Fibroblast of skin of left quadriceps (primary cell): Measurements from ENCODE around the gene MFSD11.
"Not testable (repeated sequence)": the region's sequence is repeated elsewhere in the genome, so short reads cannot be mapped to it uniquely, and the experiment has no call there.

Source experiments
- DNase-seq, 2 experiments: peaks; one replicate each; pipeline ENCODE4 v3.0.0-alpha.2; 2013; ENCODE audit warnings: low read depth in 2 of 2

Gene MFSD11

DNA sequence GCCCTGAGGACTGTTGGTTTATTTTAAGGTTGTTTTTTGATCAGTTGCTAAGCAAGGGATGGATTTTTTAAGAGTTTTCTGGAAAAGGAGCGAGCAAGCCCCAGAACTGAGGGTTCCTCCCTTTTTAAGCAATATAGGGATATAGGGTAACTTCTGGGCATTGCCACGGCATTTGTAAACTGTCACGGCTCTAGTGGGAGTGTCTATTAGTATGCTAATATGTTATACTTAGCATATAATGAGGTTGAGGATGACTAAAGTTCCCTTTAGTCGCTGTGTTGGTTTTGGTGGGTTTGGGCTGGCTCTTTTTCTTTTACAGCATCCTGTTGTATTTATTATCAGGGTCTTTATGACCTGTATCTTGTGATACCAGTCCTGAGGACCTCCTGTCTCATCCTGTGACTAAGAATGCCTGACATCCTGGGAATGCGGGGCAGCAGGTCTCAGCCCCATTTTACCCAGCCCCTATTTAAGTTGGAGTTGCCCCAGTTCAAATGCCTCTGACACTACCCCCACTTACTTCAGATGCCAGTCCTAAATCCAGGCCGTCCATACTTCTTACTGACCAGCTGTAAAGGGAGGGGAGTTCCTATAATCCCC is 59.4 kb downstream of the MFSD11 start:
- DNase-seq, result no peak

DNA sequence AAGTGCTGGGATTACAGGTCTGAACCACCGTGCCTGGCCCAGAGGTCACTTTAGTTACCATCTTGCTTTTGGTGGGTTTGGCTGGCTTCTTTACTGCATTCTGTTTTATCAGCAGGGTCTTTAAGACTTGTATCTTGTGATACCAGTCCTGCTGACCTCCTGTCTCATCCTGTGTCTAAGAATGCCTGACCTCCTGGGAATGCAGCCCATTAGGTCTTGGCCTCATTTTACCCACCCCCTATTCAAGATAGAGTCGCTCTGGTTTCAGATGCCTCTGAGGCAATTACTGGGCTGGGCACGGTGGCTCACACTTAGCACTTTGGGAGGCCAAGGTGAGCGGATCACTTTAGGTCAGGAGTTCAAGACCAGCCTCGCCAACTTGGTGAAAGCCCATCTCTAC is 63.8 kb downstream of the MFSD11 start:
- DNase-seq, result no peak

DNA sequence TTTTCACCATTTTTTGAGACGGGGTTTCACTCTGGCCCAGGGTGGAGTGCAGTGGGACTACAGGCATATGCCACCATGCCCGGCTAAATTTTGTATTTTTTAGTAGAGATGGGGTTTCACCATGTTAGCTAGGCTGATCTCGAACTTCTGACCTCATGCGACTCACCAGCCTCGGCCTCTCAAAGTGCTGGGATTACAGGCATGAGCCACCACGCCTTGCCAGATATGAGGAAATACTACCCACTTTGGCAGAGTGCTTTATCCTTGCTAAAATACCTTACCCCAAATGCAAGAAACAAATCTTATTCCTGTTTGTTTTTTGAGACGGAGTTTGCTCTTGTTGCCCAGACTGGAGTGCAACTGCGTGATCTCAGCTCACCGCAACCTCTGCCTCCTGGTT is 67.4 kb downstream of the MFSD11 start:
- no peak for DNase-seq

DNA sequence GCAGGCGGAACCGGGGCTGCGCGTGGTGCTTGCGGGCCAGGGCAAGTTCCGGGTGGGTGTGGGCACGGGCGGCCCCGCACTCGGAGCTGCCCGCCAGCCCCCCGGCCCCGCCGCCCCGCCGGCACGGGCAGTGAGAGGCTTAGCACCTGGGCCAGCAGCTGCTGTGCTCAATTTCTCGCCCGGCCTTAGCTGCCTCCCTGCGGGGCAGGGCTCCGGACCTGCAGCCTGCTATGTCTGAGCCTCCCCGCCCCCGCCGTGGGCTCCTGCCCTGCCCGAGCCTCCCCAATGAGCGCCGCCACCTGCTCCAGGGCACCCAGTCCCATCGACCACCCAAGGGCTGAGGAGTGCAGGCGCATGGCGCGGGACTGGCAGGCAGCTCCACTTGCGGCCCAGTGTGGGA is 68.2 kb downstream of the MFSD11 start:
- not testable (repeated sequence) for DNase-seq

DNA sequence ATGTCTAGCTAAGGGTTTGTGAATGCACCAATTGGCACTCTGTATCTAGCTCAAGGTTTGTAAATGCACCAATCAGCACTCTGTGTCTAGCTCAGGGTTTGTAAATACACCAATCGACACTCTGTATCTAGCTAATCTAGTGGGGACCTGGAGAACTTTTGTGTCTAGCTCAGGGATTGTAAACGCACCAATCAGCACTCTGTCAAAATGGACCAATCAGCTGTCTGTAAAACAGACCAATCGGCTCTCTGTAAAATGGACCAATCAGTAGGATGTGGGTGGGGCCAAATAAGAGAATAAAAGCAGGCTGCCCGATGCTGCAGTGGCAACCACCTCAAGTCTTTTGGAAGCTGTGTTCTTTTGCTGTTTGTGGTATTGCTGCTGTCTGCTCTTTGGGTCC is 68.8 kb downstream of the MFSD11 start:
- DNase-seq, result not testable (repeated sequence)

DNA sequence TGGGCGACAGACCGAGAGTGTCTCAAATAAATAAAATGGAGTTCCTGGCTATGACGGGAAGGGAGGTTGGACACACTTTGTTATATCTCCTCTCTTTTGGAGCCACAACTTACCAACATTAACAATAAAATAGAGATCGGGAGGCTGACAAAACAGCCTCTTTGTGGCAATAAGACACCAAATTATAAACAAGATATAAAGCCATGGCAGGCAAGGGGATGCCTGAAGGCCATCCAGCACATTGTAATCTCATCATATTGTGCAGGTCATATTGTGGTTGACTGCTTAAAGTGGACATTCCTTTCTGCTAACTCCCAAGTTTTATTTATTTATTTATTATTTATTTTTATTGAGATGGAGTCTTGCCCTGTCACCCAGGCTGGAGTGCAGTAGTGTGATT is 70.4 kb downstream of the MFSD11 start:
- no peak for DNase-seq

DNA sequence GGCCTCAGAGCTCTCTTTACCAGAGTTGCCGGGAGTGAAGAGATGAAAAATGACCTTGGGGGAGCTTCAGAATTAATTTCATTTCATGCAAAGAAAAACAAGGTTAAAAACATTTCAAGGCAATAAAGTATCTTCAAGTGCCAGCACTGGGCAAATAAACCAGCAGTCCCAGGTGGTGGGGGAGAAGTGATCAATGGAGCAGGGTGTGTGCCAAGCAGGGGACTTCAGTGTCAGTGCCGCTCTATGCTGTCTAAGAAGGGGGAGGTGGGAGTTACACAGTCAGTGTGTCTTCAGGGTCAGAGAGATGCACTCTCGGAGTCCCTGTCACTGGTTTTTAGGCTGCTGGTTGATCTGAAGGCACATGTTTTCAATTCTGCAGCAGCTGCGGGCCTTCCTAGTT is 73.0 kb downstream of the MFSD11 start:
- no peak for DNase-seq

DNA sequence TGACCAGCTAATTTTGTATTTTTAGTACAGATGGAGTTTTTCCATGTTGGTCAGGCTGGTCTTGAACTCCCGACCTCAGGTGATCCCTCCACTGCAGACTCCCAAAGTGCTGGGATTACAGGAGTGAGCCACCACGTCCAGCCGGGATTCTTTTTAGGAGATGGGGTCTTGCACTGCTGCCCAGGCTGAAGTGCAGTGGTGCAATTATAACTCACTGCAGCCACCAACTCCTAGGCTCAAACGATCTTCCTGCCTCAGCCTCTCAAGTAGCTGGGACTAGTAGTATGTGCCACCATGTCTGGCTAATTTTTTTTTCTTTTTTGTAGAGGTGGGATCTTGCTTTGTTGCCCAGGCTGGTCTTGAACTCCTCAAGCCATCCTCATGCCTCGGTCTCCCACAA is 73.9 kb downstream of the MFSD11 start:
- DNase-seq, result no peak

DNA sequence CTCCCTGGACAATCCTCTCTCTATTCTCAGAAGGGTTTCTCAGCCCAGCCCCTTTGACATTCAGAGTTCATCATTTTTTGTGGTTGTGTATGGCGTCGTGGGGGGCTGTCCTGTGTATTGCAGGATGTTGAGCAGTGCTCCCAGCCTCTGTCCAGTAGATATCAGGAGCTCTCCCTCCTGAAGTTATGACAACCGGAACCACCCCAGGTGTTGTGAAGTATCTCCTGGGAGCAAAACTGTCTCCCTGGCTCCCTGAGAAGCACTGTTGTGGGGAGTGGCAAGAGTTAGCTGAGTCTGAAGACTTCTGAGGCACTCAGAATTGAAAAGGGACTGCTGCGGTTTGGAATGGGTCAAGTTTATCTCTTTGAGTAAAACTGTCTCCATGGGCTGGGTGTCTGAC is 74.3 kb downstream of the MFSD11 start:
- no peak for DNase-seq

DNA sequence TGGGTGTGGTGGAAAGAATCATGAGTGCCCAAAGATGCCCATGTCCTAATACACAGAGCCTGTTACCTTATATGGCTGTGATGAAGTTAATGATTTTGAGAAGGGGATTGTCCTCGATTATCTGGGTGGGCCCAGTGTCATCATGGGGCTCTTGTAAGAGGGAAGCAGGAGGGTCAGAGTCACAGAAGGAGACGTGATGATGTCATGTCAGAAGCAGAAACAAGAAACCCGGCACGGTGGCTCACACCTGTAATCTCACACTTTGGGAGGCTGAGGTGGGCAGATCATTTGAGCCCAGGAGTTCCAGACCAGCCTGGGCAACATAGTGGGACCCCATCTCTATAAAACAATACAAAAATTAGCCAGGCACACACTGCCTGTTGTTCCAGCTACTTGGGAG is 75.0 kb downstream of the MFSD11 start:
- no peak for DNase-seq

DNA sequence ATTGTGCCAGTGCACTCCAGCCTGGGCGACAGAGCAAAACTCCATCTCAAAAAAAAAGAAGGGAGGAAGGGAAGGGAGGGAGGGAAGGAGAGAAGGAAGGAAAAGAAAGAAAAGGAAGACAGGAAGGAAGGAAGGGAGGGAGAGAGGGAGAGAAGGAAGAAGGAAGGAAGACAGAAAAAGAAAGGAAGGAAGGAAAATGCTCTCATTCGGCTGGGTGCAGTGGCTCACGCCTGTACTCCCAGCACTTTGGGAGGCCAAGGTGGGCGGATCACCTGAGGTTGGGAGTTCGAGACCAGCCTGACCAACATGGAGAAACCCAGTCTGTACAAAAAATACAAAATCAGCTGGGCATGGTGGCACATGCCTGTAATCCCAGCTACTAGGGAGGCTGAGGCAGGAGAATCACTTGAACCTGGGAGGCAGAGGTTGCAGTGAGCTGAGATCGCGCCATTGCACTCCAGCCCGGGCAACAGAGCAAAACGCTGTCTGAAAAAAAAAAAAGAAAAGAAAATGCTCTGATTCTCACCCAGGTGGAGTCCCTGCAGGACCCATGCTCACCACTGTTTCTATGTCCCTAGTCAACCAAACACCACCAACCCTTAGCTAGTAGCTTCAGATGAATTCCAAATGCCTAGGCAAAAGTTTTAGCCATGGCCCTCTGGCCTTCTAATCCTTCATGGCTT is 78.1 kb downstream of the MFSD11 start:
- DNase-seq, result not testable (repeated sequence)

DNA sequence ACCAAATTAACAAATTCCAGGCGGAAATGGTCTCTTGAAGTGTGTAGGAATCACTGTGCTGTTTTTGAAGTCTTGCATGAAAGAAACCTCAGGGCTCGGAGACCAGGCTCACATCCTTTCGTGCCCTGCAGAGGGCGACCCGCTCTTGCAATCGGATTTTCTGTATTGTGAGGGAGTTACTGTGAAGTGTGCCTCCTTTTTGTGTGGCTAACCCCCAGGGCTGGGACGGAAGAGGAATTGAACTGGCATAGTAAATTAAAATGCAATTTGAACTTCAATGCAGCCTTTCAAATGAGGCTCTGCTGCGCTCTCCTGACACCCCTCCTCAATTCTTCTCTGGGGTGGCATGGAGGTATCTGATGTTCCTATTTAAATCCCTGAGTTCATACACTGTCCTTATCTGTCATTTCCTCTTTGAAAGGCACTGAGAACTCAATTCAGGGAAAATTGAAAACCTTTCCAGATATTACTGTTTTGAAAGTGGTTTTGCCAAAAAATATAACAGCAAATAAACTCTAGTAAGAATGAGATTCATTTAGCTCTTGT is 78.7 kb downstream of the MFSD11 start:
- DNase-seq, result no peak

DNA sequence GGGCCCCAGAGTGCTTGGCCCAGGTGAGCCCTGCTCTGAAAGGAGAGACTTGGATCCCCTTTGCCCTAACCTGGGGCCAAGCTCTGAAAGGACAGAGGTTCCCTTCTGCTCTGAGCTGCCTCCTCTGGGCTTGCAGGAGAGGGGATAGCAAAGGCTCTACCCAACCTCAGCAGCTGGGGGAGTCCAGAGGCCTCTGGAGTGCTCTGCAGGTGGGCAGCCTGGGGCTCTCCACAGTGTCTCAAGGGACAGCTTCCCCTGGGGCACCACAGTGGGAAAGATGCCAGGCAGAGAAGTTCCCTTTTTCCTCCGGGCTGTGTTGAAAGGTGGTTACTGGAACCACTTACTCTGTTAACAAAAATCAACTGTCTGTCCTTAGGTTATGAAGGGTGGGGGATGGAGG is 82.1 kb downstream of the MFSD11 start:
- DNase-seq, result no peak

DNA sequence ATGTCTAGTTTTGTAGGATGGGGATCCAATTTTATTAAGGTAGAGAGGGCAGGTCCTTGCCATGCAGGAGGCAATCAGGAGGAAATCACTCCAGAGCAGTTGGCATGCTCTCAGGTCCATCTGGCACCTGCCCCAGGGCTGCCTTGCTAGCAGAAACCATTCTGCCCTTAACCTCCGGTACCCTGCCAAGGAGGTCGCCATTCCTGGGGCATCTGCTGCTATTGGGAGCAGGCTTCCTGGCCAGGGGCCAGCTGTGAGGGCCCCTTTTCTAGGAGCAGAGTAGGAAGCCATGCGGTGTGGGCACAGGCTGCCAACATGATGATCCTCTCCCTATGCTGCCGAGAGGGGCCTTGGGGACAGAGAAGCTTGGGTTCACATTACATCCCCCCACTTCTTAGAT is 82.6 kb downstream of the MFSD11 start:
- DNase-seq, result no peak

DNA sequence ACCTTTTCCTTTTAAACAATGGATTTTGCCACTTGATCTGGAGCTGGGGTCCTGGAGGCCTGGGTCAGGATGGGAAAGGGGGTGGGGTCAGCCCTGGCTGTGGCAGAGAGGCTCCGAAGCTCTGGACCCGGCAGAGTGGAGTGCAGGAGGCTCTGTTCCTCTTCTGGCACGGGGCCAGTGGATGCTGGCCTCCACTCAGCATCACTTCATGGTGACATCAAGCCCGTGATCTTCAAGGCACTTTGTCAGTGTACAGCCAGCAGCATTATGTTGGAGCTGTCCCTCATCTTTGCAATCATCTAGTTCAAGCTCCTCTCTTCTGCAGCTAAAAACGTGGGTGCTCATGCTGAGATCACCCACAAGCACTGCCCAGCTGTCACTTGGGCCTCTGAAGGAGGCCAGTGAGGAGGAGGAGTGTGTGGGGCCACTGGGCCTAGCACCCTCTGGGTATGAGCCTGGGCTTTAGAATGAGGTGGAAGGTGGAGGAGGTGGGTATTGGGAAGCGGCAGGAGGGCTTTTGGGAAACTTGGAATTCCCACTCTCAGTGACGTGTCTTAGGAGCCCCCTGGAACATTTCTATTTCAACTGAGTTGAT is 84.4 kb downstream of the MFSD11 start:
- DNase-seq, result no peak

DNA sequence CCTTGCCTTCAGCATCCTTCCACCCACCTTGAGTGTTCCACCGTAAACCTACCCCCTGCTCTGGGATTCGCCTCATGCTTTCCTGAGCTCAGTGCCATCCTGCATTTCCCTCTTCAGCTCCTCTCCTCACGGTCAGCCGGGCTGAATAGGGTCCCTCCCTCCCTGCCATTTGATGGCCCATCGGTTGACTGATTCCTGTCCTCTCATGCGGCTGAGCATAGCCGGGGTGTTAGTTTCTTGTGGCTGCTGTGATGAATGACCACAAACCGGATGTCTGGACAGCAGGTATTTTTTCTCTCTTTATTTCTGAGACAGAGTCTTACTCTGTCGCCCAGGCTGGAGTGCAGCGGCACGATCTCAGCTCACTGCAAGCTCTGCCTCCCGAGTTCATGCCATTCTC is 86.2 kb downstream of the MFSD11 start:
- no peak for DNase-seq

DNA sequence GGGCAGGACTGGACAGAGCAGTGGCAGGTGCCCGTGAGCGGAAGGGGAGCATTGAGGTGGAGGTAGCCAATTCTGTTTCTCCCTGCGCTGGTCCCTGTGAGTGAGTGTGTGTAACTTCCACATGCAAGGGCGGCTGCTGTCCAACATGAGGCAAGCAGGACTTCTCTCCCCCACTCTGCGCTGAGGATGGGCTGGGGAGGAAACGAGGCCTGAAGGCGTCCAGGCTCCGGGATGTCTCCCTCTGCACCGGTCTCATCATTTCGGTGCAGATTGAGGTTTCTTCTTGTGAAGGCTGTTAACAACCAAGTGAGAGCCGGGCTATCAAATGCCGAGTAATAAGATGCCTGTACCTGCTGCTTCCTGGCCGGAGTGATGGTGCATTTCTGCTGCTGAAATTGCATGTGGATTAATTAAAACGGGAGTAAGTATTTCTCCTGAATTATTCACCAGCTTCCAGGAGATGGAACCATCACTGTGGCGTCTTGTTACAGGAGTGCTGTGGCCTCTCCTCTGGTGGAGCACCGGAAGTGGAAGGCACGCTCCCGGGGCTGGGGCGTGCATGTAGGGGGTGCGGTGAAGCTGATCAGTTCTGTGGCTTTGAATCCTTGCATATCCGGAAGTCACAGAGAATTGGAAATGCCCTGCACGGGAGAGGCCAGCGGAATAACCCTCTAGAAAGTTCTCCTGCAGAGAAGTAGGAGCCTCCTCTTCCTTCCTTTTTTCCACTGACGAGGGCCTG is 88.6 kb downstream of the MFSD11 start:
- DNase-seq, result no peak

DNA sequence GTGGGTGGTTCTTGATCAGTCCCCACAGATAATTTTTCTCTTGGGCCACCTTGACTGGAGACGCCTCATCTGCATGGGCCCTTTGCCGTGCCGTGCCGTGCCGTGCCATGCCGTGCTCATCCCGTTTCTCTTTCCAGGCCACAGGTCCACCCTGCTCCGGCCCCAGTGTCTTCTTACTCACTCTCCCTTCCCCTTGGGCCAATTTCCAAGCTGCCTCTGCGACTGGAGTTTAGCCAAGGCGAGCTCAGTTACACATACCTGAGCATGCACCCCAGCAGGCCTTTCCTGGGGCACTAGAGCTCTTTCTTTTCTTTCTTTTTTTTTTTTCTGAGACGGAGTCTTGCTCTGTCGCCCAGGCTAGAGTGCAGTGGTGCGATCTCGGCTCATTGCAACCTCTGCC is 89.8 kb downstream of the MFSD11 start:
- DNase-seq, result no peak
